ENCODE results near the gene RBM44.

RBM44 gene

GRCh38 chr2:237876532-237876931 is 78.0 kb downstream of the RBM44 start:
- no peak overlapping the region for H3K4me3 ChIP-seq (ENCODE audit: low read depth, low read length)
- no peak for TF ChIP-seq CTCF (IDR thresholded peaks at IDR 0.05; ENCODE audit: low read depth, low read length, missing control alignments)
- DNase-seq (ENCODE audit: low read depth): no peak

GRCh38 chr2:237876951-237877491 is 78.4 kb downstream of the RBM44 start:
- DNase-seq (ENCODE audit: low read depth): no peak
- TF ChIP-seq CTCF (IDR thresholded peaks at IDR 0.05; ENCODE audit: low read depth, low read length, missing control alignments): no peak
- no peak overlapping the region for H3K4me3 ChIP-seq (ENCODE audit: low read depth, low read length)

- no peak for TF ChIP-seq CTCF (IDR thresholded peaks at IDR 0.05; ENCODE audit: low read depth, low read length, missing control alignments)
- DNase-seq (ENCODE audit: low read depth): no peak
- no peak overlapping the region for H3K4me3 ChIP-seq (ENCODE audit: low read depth, low read length)
These were observed 79.2 kb downstream of the RBM44 start for GRCh38 chr2:237877576-237878307.

GRCh38 chr2:237878321-237879057 is 79.9 kb downstream of the RBM44 start:
- no peak for DNase-seq (ENCODE audit: low read depth)
- TF ChIP-seq CTCF (IDR thresholded peaks at IDR 0.05; ENCODE audit: low read depth, low read length, missing control alignments): no peak
- no peak overlapping the region for H3K4me3 ChIP-seq (ENCODE audit: low read depth, low read length)

GRCh38 chr2:237879058-237879430 is 80.5 kb downstream of the RBM44 start:
- no peak for DNase-seq (ENCODE audit: low read depth)
- no peak for TF ChIP-seq CTCF (IDR thresholded peaks at IDR 0.05; ENCODE audit: low read depth, low read length, missing control alignments)
- H3K4me3 ChIP-seq (ENCODE audit: low read depth, low read length): no peak overlapping the region

GRCh38 chr2:237879991-237880560 is 81.5 kb downstream of the RBM44 start:
- no peak overlapping the region for H3K4me3 ChIP-seq (ENCODE audit: low read depth, low read length)
- TF ChIP-seq CTCF (IDR thresholded peaks at IDR 0.05; ENCODE audit: low read depth, low read length, missing control alignments): no peak
- no peak for DNase-seq (ENCODE audit: low read depth)
